Uterus (tissue), 2 donors: ENCODE data around the gene SNX9.

Experiments
- POLR2A ChIP-seq, 2 donors: fragments of 450-650 bp; IDR thresholded peaks; one replicate each; pipeline ENCODE4 v1.6.1; 2016; ENCODE audit warnings: antibody characterized with exemption in 2 of 2, mild to moderate bottlenecking in 1 of 2, moderate library complexity in 1 of 2
- TF ChIP-seq, protein P1 (sequence below), 4 experiments: fragments of 200-600 bp in 2 of 4; fragments of 450-650 bp in 2 of 4; sonication (generic) in 2 of 4; IDR thresholded peaks; one replicate each; pipeline ENCODE4 v1.5.1; 2016 to 2019; ENCODE audit warnings: antibody characterized with exemption in 4 of 4, mild to moderate bottlenecking in 2 of 4, moderate library complexity in 1 of 4

DNA sequence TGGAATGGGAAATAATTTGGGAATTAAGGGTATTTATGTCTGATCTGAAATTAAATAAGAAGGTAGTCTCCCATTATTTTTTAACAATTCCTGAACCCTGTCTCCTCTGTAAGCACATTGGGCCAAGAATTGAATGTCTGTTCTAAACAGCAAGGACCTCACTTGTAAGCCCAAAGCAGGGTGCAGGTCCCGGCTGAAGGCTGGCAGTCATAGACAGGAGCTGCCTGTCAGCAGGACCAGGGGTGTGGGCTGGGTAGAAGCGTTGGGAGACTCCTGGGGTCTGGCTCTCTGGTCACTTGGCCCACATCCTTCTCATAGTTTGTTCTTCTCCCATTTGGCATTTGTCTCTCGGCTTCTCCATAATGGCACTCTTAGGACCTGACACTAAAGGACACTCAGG lies 75.6 kb downstream of the SNX9 start:
- TF ChIP-seq, protein P1, sequence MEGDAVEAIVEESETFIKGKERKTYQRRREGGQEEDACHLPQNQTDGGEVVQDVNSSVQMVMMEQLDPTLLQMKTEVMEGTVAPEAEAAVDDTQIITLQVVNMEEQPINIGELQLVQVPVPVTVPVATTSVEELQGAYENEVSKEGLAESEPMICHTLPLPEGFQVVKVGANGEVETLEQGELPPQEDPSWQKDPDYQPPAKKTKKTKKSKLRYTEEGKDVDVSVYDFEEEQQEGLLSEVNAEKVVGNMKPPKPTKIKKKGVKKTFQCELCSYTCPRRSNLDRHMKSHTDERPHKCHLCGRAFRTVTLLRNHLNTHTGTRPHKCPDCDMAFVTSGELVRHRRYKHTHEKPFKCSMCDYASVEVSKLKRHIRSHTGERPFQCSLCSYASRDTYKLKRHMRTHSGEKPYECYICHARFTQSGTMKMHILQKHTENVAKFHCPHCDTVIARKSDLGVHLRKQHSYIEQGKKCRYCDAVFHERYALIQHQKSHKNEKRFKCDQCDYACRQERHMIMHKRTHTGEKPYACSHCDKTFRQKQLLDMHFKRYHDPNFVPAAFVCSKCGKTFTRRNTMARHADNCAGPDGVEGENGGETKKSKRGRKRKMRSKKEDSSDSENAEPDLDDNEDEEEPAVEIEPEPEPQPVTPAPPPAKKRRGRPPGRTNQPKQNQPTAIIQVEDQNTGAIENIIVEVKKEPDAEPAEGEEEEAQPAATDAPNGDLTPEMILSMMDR (IDR thresholded peaks at IDR 0.05) = no peak
- no peak for TF ChIP-seq POLR2A (IDR thresholded peaks at IDR 0.05)
